GM12878 (cell line): ENCODE measurements around the gene SSC4D. TPM values are rescaled to one million over a fixed set of nuclear protein-coding genes. Genes with fewer than 3 reads are reported as not detected.

Experiments used
- ATAC-seq: fragments of 200-7000 bp; cut with Tn5 transposase; 3 replicates; pipeline ENCODE4 v1.9.1; 2020; ENCODE audit warnings: mild to moderate bottlenecking, moderate library complexity
- BruUV-seq: library from RNA; stranded (reverse); fragments of 400-500 nt; replicated peaks from 2 replicates; lab custom pipeline; 2021; lab: Mats Ljungman, UMichigan
- CTCF ChIA-PET: fragments of 300-600 bp; sonication (Branson Sonifier 250); formaldehyde crosslinking; extraction: SDS; loops from one replicate; lab custom pipeline; 2021; ENCODE audit warnings: inconsistent platforms; lab: Yijun Ruan, JAX
- POLR2A ChIA-PET: fragments of 350-600 bp; formaldehyde crosslinking; extraction: SDS; loops from one replicate; lab custom pipeline; 2021; ENCODE audit warnings: inconsistent platforms; lab: Charles Lee
- RAD21 ChIA-PET: fragments of 300-600 bp; sonication (Branson Sonifier 250); formaldehyde crosslinking; loops from one replicate; lab custom pipeline; 2023; ENCODE audit warnings: antibody characterized with exemption; ENCODE audit not compliant: unreplicated experiment; lab: Charles Lee
- SMC1A ChIA-PET: fragments of 300-600 bp; sonication (Branson Sonifier 250); formaldehyde crosslinking; loops from one replicate; lab custom pipeline; 2023; ENCODE audit not compliant: unreplicated experiment, uncharacterized antibody; lab: Charles Lee
- DNase-seq: peaks from one replicate; pipeline ENCODE4 v3.0.0-alpha.2; 2011; ENCODE audit warnings: low read depth, low spot score
- FAIRE-seq: peaks from 3 replicates; lab custom pipeline; 2011; peaks lifted over from hg19 to GRCh38; lab: Jason Lieb, UNC
- H2AFZ ChIP-seq: 2 replicates; pipeline ENCODE4 v1.6.0; 2011; ENCODE audit warnings: low read depth, low read length, control low read depth; ENCODE audit not compliant: control insufficient read depth
- H3K27ac ChIP-seq: 2 replicates; pipeline ENCODE4 v1.5.1; 2011; ENCODE audit warnings: control low read depth; ENCODE audit not compliant: control insufficient read depth, insufficient read depth
- H3K27me3 ChIP-seq, 2 experiments: replicated peaks in 1 of 2; 2 replicates each; pipeline versions ENCODE4 v1.6.0 to v1.6.1; 2011; ENCODE audit warnings: low read length in 1 of 2; ENCODE audit not compliant: control insufficient read depth in 2 of 2, insufficient read depth in 2 of 2
- H3K36me3 ChIP-seq, 2 experiments: 2 replicates each; pipeline ENCODE4 v1.5.1; 2011; ENCODE audit warnings: low read length in 1 of 2; ENCODE audit not compliant: control insufficient read depth in 2 of 2, insufficient read depth in 2 of 2
- H3K4me1 ChIP-seq: 2 replicates; pipeline ENCODE4 v1.6.1; 2011; ENCODE audit warnings: mild to moderate bottlenecking, low read length, moderate library complexity, mixed read lengths; ENCODE audit not compliant: control insufficient read depth, insufficient read depth
- H3K4me2 ChIP-seq: 2 replicates; pipeline ENCODE4 v1.6.0; 2011; ENCODE audit warnings: control low read depth; ENCODE audit not compliant: control insufficient read depth, insufficient read depth
- H3K4me3 ChIP-seq: fragments of 200-600 bp; sonication (generic); 2 replicates; pipeline ENCODE4 v1.5.1; 2016
- H3K79me2 ChIP-seq: 2 replicates; pipeline ENCODE4 v1.6.0; 2011; ENCODE audit warnings: low read length; ENCODE audit not compliant: control insufficient read depth, insufficient read depth
- H3K9ac ChIP-seq: 2 replicates; pipeline ENCODE4 v1.8.0; 2011; ENCODE audit warnings: low read length, control low read depth, mixed read lengths; ENCODE audit not compliant: control insufficient read depth, insufficient read depth
- H3K9me3 ChIP-seq: replicated peaks from 3 replicates; pipeline ENCODE4 v1.5.1; 2011; ENCODE audit warnings: mild to moderate bottlenecking, low read length; ENCODE audit not compliant: control insufficient read depth, insufficient read depth
- H4K20me1 ChIP-seq: 2 replicates; pipeline ENCODE4 v1.6.0; 2011; ENCODE audit not compliant: control insufficient read depth, insufficient read depth
- ASH2L ChIP-seq: fragments of 300-600, 200-600 bp; sonication (generic); IDR thresholded peaks from 2 replicates; pipeline ENCODE4 v1.6.1; 2017; ENCODE audit warnings: low read depth, mild to moderate bottlenecking, borderline replicate concordance
- EED ChIP-seq: sonication (generic); IDR thresholded peaks from 2 replicates; pipeline ENCODE4 v1.6.1; 2016; ENCODE audit warnings: antibody characterized with exemption, low read depth
- EP300 ChIP-seq, 2 experiments: fragments of 150-350 bp in 1 of 2; IDR thresholded peaks; 2 replicates each; pipeline ENCODE4 v1.6.1; 2011 to 2012; ENCODE audit warnings: low read depth in 2 of 2, low read length in 2 of 2, borderline replicate concordance in 1 of 2, improper control_type of control experiment in 1 of 2, inconsistent platforms in 1 of 2; ENCODE audit not compliant: control insufficient read depth in 1 of 2
- GATAD2B ChIP-seq: fragments of 450-650 bp; conservative IDR thresholded peaks from 2 replicates; pipeline ENCODE4 v1.6.1; 2017; ENCODE audit warnings: low read depth, mild to moderate bottlenecking, moderate library complexity
- MEF2B ChIP-seq: fragments of 450-650 bp; IDR thresholded peaks from 2 replicates; pipeline ENCODE4 v1.6.1; 2018; ENCODE audit warnings: mild to moderate bottlenecking, moderate library complexity; ENCODE audit not compliant: partially characterized antibody, poor library complexity, severe bottlenecking
- NBN ChIP-seq: fragments of 450-650 bp; IDR thresholded peaks from 2 replicates; pipeline ENCODE4 v1.6.1; 2016
- NFXL1 ChIP-seq: fragments of 450-650 bp; IDR thresholded peaks from 2 replicates; pipeline ENCODE4 v1.6.1; 2017; ENCODE audit warnings: antibody characterized with exemption, mild to moderate bottlenecking, borderline replicate concordance
- NR2C1 ChIP-seq: fragments of 450-650 bp; IDR thresholded peaks from 2 replicates; pipeline ENCODE4 v1.6.1; 2017; ENCODE audit warnings: antibody characterized with exemption, mild to moderate bottlenecking, moderate library complexity
- NRF1 ChIP-seq: conservative IDR thresholded peaks from 2 replicates; pipeline ENCODE4 v1.6.1; 2011; ENCODE audit warnings: mild to moderate bottlenecking, low read depth, low read length, improper control_type of control experiment
- PAX5 ChIP-seq: IDR thresholded peaks from 2 replicates; pipeline ENCODE4 v1.6.1; 2011; ENCODE audit warnings: low read depth, low read length, borderline replicate concordance
- PML ChIP-seq: IDR thresholded peaks from 2 replicates; pipeline ENCODE4 v1.6.1; 2012; ENCODE audit warnings: low read length, inconsistent platforms
- RUNX3 ChIP-seq: IDR thresholded peaks from 2 replicates; pipeline ENCODE4 v1.6.1; 2012; ENCODE audit warnings: low read length, inconsistent platforms
- SRF ChIP-seq, 2 experiments: IDR thresholded peaks; 2 replicates each; pipeline ENCODE4 v1.6.1; 2011; ENCODE audit warnings: low read depth in 2 of 2, low read length in 2 of 2, mild to moderate bottlenecking in 1 of 2, moderate library complexity in 1 of 2
- SUPT20H ChIP-seq: IDR thresholded peaks from 2 replicates; pipeline ENCODE4 v1.6.1; 2011; ENCODE audit warnings: low read depth, mild to moderate bottlenecking, low read length, moderate library complexity, borderline replicate concordance; ENCODE audit not compliant: control insufficient read depth
- TAF1 ChIP-seq: IDR thresholded peaks from 2 replicates; pipeline ENCODE4 v1.6.1; 2011; ENCODE audit warnings: mild to moderate bottlenecking, low read depth, low read length, borderline replicate concordance
- WRNIP1 ChIP-seq: IDR thresholded peaks from 2 replicates; pipeline ENCODE4 v1.6.1; 2011; ENCODE audit warnings: low read depth, low read length, improper control_type of control experiment, borderline replicate concordance
- YY1 ChIP-seq: IDR thresholded peaks from 2 replicates; pipeline ENCODE4 v1.6.1; 2011; ENCODE audit warnings: low read depth, mild to moderate bottlenecking, low read length
- whole genome bisulfite sequencing: methylation state at CpG from one replicate; pipeline ENCODE4 v1.1.6; 2016; ENCODE audit warnings: low lambda C conversion rate; ENCODE audit not compliant: insufficient replicate concordance, insufficient coverage; ENCODE audit errors: missing lambda C conversion rate; 5-methylcytosine and 5-hydroxymethylcytosine counted together
- in situ Hi-C: fragments of 300-500 bp; cut with MboI; formaldehyde crosslinking; loops from 9 replicates; pipeline ENCODE4 v1.14.3; 2018; ENCODE audit warnings: mixed read lengths
- intact Hi-C: fragments of 100-400 bp; cut with micrococcal nuclease; formaldehyde crosslinking; loops from one replicate; pipeline ENCODE4 v1.14.2; 2022; ENCODE audit not compliant: unreplicated experiment
- polyA plus RNA-seq, 11 experiments: library from polyadenylated mRNA; depleted of rRNA in 4 of 11; unstranded in 6 of 11; stranded (reverse) in 5 of 11; fragments of >200 nt; fragmentation: Nextera tagmentation in 4 of 11; fragmentation: Illumina TruSeq in 1 of 11; extraction: Ambion mirVana in 4 of 11; extraction: Trizol in 1 of 11; gene quantifications; 1 replicate in 1 of 11; 2 replicates in 10 of 11; pipeline versions ENCODE4 v1.2.1 to v1.2.3, GENCODE V29; 2011 to 2016; ENCODE audit warnings: inconsistent platforms in 2 of 11, missing spikeins in 2 of 11, low read depth in 1 of 11
- total RNA-seq, 4 experiments: library from RNA; depleted of rRNA in 3 of 4; stranded (reverse); fragments of >200 nt in 3 of 4; fragmentation: Illumina TruSeq in 1 of 4; extraction: Trizol in 1 of 4; gene quantifications; 2 replicates each; pipeline versions ENCODE4 v1.2.1 to v1.2.3, GENCODE V29; 2013 to 2021
- TF ChIP-seq, protein P1 (sequence below): fragments of 450-650 bp; IDR thresholded peaks from 2 replicates; pipeline ENCODE4 v1.6.1; 2017; ENCODE audit warnings: mild to moderate bottlenecking, low read depth, inconsistent platforms; ENCODE audit not compliant: poor library complexity, severe bottlenecking
- TF ChIP-seq, protein P2 (sequence below): fragments of 450-650 bp; IDR thresholded peaks from 2 replicates; pipeline ENCODE4 v1.6.1; 2017; ENCODE audit warnings: mild to moderate bottlenecking

SSC4D gene
- total and polyA plus RNA-seq, 10 of the 15 experiments (the other 5 are each of a cell fraction or from before 2014, with no cell fraction given), result 0.08 to 0.79 (median 0.25) TPM; not detected in 1

DNA sequence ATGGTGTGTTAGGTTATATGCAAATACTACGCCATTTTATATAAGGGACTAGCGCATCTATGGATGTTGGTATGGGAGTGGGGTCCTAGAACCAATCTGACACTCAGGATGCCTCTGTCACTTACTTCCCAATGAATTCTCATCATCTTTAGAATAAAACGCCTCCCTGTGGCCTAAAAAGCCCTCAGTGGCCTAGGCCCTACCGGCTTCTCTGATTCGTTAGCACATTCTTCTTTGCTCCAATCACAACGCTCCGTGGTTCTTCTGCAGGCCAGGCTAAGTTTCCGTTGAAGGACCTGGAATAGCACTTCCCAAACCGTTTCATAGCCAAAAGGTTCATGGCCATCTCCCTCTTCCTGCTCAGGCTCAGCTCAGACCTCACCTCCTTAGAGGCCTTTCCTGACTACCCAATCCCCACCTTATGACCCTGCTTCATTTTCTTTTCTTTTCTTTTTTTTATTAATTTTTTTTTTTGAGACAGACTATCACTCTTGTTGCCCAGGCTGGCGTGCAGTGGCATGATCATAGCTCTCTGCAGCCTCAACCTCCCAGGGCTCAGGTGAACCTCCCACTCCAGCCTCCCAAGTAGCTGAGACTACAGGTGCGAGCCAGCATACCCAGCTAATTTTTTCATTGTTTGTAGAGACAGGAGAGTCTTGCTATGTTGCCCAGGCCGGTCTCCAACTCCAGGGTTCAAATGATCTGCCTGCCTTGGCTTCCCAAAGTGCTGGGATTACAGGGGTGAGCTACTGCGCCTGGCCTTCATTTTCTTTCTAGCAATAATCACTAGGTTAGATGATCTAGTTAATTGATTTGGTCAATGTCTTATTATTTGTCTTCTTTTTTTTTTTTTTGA, 26.2 kb downstream of the SSC4D start:
- ATAC-seq (no peak), FAIRE-seq (no peak), DNase-seq (no peak)
- TF ChIP-seq EED, result no peak
- no peak for TF ChIP-seq GATAD2B
- TF ChIP-seq, protein P1, sequence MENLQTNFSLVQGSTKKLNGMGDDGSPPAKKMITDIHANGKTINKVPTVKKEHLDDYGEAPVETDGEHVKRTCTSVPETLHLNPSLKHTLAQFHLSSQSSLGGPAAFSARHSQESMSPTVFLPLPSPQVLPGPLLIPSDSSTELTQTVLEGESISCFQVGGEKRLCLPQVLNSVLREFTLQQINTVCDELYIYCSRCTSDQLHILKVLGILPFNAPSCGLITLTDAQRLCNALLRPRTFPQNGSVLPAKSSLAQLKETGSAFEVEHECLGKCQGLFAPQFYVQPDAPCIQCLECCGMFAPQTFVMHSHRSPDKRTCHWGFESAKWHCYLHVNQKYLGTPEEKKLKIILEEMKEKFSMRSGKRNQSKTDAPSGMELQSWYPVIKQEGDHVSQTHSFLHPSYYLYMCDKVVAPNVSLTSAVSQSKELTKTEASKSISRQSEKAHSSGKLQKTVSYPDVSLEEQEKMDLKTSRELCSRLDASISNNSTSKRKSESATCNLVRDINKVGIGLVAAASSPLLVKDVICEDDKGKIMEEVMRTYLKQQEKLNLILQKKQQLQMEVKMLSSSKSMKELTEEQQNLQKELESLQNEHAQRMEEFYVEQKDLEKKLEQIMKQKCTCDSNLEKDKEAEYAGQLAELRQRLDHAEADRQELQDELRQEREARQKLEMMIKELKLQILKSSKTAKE, result no peak
- no peak for TF ChIP-seq SRF (IDR thresholded peaks at IDR 0.05; ENCODE audit: low read depth in 2 of 2, low read length in 2 of 2)
- no peak for TF ChIP-seq SUPT20H
- no peak for TF ChIP-seq RUNX3
- no peak for TF ChIP-seq YY1
- TF ChIP-seq EP300 (IDR thresholded peaks at IDR 0.05; ENCODE audit: borderline replicate concordance in 1 of 2, control insufficient read depth in 1 of 2, low read depth in 2 of 2, low read length in 2 of 2), result no peak
- no peak for TF ChIP-seq TAF1
- TF ChIP-seq MEF2B, result no peak
- TF ChIP-seq NFXL1, result no peak
- no peak for TF ChIP-seq ASH2L
- TF ChIP-seq PML, result no peak
- no peak for TF ChIP-seq NR2C1
- TF ChIP-seq, protein P2, sequence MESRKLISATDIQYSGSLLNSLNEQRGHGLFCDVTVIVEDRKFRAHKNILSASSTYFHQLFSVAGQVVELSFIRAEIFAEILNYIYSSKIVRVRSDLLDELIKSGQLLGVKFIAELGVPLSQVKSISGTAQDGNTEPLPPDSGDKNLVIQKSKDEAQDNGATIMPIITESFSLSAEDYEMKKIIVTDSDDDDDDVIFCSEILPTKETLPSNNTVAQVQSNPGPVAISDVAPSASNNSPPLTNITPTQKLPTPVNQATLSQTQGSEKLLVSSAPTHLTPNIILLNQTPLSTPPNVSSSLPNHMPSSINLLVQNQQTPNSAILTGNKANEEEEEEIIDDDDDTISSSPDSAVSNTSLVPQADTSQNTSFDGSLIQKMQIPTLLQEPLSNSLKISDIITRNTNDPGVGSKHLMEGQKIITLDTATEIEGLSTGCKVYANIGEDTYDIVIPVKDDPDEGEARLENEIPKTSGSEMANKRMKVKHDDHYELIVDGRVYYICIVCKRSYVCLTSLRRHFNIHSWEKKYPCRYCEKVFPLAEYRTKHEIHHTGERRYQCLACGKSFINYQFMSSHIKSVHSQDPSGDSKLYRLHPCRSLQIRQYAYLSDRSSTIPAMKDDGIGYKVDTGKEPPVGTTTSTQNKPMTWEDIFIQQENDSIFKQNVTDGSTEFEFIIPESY, result no peak
- TF ChIP-seq WRNIP1, result no peak
- no peak for TF ChIP-seq PAX5
- TF ChIP-seq NBN, result no peak
- no peak for TF ChIP-seq NRF1
- H4K20me1 ChIP-seq, result no peaks in the 10 kb centered on the region
- BruUV-seq, result no TSS peak
- no peaks in the 10 kb centered on the region for H3K36me3 ChIP-seq
- H2AFZ ChIP-seq, result no peak overlapping the region
- ChIA-PET SMC1A (no interaction called here), RAD21 (interaction anchor here (1.2 kb wide), 1 partner anchor 66 kb away, joined by 3 read pairs; no protein-coding TSS in a partner anchor), POLR2A (interaction anchor here (0.7 kb wide), 1 partner anchor 1310 kb away, joined by 3 read pairs; the partner anchor contains the start of gene RCC1L), CTCF (no interaction called here)
- H3K4me3 ChIP-seq, result no peak overlapping the region
- H3K4me2 ChIP-seq, result no peak overlapping the region
- H3K27me3 ChIP-seq, result no peaks in the 10 kb centered on the region
- intact Hi-C loops (no loop called here), in situ Hi-C loops (no loop called here)
- WGBS, result 77% methylated on average over 13 of the region's 13 CpGs
- no peak overlapping the region for H3K27ac ChIP-seq
- H3K9ac ChIP-seq, result no peak overlapping the region
- no peaks in the 10 kb centered on the region for H3K9me3 ChIP-seq
- H3K79me2 ChIP-seq, result no peaks in the 10 kb centered on the region
- H3K4me1 ChIP-seq, result peaks cover 3% of the 10 kb centered on the region
